T-helper 1 cell treated with Interleukin-12 subunit alpha and Interleukin-12 subunit beta and Interleukin-4 antibody, amounts not matched to agents 30 μg/mL and 1 μg/mL, for 36 hours (primary cell): ENCODE data around the gene NBPF1.
"Not testable (repeated sequence)": the region's sequence is repeated elsewhere in the genome, so short reads cannot be mapped to it uniquely, and the experiment has no call there.

Experiments
- H3K27ac Mint-ChIP-seq: one replicate; pipeline ENCODE4 v1.8.0; 2021; ENCODE audit warnings: mild to moderate bottlenecking, mixed read lengths
- H3K27me3 Mint-ChIP-seq: one replicate; pipeline ENCODE4 v1.8.0; 2021; ENCODE audit warnings: low read depth, mixed read lengths
- H3K36me3 Mint-ChIP-seq: one replicate; pipeline ENCODE4 v1.8.0; 2021; ENCODE audit warnings: low read depth, mixed read lengths
- H3K4me1 Mint-ChIP-seq: one replicate; pipeline ENCODE4 v1.8.0; 2021; ENCODE audit warnings: low read depth, mixed read lengths
- H3K4me3 Mint-ChIP-seq: one replicate; pipeline ENCODE4 v1.8.0; 2021; ENCODE audit warnings: mild to moderate bottlenecking, moderate library complexity, mixed read lengths
- H3K9me3 Mint-ChIP-seq: one replicate; pipeline ENCODE4 v1.8.0; 2021; ENCODE audit warnings: mixed read lengths

NBPF1 gene

DNA sequence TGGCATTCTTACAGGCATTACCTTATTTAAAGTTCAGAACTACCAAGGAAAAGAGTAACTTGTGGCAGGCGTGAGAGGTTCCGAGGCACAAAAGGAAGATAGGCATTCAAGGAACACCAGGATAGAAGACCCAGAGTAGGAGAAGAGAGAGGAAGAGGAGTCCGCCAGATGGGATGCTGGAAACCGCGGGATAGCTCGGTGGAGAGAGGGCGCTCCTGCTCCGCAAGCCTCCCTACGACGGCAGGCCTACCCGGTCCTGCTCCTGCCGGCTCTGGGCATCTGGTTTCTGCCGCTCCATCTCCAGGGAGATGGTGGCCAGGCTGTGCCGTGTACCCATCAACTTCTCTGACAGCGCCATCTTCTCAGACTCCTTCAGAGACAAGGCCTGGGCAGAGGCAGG lies 5.4 kb upstream of the NBPF1 start:
- Mint-ChIP-seq H3K4me3 (no peak overlapping the region), H3K36me3 (no peaks in the 10 kb centered on the region), H3K27ac (no peak overlapping the region), H3K27me3 (no peaks in the 10 kb centered on the region), H3K9me3 (no peaks in the 10 kb centered on the region), H3K4me1 (no peaks in the 10 kb centered on the region)

DNA sequence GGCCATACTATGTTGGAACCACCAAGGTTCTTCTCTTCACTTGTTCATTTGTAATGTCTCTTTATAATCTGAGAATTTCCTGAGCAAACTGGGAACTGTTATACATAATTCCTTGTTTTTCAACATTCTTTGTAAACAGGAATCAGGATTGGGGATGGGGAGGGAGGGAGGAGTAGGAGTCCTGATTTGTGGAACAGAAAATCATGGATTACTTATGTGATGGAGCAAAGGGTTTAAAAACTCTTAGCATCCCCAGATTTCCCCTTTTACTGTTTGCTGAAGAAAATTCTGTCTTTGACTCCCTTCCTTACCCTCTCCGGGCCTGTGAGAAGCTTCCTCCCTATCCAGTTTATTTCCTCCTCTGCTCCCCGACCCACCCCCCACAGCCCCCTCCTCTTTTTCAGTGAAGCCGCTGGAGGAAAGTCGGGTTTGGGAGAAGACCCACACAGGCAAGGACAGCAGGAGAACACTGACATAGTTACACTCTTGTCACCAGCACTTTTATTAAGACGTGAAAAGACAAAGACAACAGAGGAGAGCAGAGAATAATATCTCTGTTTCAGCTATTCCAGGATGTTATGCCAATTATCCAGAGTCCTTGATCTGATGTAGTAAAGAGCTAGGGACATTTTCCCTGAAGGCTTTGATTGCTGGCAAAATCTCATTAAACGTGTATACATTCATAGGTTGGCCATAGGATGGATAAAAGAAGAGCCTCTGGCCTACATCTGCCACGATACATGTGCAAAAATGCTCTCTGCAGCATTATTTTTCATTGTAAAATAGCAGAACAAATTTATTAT lies 4.6 kb upstream of the NBPF1 start:
- Mint-ChIP-seq H3K27ac (no peak overlapping the region), H3K36me3 (no peaks in the 10 kb centered on the region), H3K4me3 (no peak overlapping the region), H3K4me1 (no peaks in the 10 kb centered on the region), H3K27me3 (no peaks in the 10 kb centered on the region), H3K9me3 (no peaks in the 10 kb centered on the region)

DNA sequence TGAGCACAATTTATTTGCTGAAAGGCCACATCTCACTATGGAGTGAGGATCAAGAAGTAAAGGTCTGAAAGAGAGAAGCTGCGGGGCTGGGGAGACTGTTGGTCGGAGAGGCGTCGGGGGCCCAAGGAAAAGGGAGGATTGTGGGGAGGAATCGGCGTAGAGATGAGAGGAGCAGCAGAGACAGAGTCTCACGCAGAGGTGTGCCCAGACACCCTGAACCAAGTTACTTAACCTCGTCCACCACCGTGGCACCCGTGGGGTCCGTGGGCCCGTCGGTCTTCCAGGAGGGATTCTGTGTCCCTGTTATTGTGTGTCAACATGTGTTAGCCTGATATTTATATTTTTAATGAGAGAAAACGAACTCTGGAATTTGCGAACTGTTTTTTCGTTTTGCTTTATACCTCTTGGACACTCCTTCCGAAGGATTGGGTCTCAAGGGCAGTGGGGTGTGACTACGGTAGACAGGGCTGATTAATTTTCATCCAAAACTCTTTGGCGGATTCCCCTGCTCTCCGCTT lies 3.8 kb upstream of the NBPF1 start:
- no peaks in the 10 kb centered on the region for H3K4me1 Mint-ChIP-seq
- H3K27me3 Mint-ChIP-seq, result no peaks in the 10 kb centered on the region
- no peak overlapping the region for H3K27ac Mint-ChIP-seq
- no peaks in the 10 kb centered on the region for H3K36me3 Mint-ChIP-seq
- no peaks in the 10 kb centered on the region for H3K9me3 Mint-ChIP-seq
- H3K4me3 Mint-ChIP-seq, result no peak overlapping the region

- Mint-ChIP-seq H3K4me3 (no peak overlapping the region), H3K36me3 (no peaks in the 10 kb centered on the region), H3K9me3 (no peaks in the 10 kb centered on the region), H3K27ac (no peak overlapping the region), H3K4me1 (no peaks in the 10 kb centered on the region), H3K27me3 (no peaks in the 10 kb centered on the region)
Measured at GRCh38 chr1:16615253-16616252, 2.2 kb upstream of the NBPF1 start.

DNA sequence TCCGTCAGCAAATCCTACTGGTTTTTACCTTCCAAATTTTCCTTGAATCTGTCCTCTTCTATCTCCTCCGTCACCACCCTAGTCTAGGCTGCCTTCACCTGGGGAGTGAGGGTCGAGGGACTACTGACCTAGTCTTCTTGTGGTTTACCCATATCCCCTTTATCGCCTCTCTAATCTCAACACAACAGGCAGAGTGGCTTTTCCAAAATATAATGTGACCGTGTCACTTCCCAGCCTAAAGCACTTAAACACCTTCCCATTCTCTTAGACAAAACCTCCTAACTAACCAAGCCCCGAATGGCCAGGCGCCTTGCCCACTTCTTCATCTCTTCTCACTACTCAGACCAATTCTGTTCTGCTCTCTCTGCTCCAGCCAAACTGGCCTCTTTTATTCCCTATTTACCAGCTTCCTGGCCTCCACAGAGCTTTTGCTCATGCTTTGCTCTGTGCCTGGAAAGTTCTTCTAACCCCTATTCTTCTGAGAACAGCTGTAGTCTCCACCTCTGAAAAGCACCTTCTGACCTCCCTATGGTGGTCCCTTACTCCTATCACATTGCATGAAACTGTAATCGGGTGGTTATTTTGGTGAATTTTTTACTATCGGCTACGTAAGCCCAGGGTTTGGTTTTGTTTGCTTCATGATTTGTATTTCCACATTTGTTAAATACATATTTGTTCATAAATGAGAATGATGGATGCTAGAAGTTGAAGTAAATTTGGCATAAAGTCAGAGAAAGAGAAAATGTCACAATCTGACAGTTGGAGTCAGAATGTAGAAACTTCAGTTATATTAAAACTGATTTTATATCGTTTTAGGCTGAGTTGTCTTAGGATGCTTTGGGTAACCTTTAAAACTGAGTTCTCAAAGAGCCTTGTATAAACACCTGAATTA lies 1.2 kb upstream of the NBPF1 start:
- Mint-ChIP-seq H3K4me1 (no peaks in the 10 kb centered on the region), H3K4me3 (no peak overlapping the region), H3K9me3 (no peaks in the 10 kb centered on the region), H3K27ac (no peak overlapping the region), H3K36me3 (no peaks in the 10 kb centered on the region), H3K27me3 (no peaks in the 10 kb centered on the region)

DNA sequence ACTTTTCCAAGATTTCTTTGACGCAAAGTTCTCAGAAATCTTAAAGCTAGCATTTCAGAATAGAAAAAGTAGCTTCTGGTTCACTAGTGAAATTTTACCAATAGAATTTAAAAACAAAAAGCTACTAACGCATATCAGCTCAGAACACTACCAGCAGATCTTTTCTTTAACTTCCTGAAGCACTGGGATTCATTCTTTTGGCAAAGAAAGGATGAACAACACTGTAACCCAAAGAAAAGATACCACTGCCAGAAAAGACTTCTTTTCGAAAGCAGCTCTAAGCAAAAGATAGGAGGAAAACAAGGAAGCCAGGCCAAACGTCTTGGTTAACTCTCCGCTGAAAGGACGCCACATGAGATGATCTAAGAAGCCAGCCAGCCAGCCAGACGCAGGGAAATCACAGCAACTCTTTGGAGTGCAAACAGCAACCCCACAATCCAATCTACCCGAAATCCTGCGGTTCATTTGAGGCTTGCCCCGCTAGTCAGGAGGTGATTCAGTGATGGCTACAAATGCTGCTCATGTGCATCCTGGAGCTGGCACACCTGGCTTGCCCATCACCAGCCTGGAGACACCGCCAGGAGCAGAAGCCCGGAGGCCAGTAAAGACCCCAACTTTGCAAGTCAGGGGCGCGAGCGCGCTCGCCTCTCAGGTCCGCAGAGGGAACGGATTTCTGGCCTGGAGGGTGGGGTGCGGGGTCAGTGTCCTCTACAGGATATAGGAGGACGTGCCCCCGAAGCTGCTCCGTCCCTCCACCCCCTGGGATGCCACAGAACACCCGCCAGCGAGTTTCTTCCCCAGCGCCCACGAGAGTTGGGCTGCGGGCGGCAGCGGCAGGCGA lies 812 bp downstream of the NBPF1 start:
- Mint-ChIP-seq H3K36me3 (no peaks in the 10 kb centered on the region), H3K9me3 (no peaks in the 10 kb centered on the region), H3K27me3 (no peaks in the 10 kb centered on the region), H3K4me3 (no peak overlapping the region), H3K27ac (no peak overlapping the region), H3K4me1 (no peaks in the 10 kb centered on the region)

DNA sequence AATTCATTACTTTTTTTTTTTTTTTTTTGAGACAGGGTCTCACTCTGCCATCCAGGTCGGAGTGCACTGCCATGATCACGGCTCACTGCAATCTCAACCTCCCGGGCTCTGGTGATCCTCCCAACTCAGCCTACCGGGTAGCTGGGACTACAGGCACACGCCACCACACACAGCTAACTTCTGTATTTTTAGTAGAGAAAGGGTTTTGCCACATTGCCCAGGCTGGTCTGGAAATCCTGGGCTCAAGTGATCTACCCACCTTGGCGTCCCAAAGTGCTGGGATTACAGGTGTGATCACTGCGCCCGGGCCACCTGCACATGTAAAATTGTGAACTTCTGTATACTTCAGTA lies 1.4 kb downstream of the NBPF1 start:
- not testable (repeated sequence) for H3K9me3 Mint-ChIP-seq, H3K36me3 Mint-ChIP-seq, H3K4me3 Mint-ChIP-seq, H3K27me3 Mint-ChIP-seq, H3K4me1 Mint-ChIP-seq, H3K27ac Mint-ChIP-seq

DNA sequence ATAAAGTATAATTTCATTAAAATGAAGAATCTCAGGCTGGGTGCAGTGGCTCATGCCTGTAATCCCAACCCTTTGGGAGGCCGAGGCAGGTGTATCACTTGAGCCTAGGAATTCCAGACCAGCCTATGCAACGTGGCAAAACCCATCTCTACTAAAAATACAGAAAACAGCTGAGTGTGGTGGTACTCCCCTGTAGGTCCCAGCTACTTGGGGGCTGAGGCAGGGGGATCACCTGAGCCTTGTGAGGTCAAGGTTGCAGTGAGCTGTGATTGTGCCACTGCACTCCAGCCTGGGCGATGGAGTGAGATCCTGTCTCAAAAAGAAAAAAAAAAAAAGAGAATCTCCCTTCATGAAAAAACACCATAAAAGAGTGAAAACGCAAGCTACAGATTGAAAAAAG lies 2.2 kb downstream of the NBPF1 start:
- H3K9me3 Mint-ChIP-seq, result not testable (repeated sequence)

DNA sequence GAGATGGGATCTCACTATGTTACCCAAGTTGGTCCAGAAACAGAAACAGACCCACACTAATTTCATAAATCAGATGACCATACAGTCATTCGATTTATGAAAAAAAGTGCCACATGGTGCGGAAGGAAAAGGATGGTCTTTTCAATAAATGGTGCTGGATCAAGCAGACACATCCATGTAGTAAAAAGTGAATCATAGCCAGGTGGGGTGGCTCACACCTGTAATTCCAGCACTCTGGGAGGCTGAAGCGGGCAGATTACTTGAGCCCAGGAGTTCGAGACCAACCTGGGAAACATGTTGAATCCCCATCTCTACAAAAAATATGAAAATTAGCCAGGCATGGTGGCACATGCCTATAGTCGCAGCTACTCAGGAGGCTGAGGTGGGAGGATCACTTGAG lies 2.8 kb downstream of the NBPF1 start:
- not testable (repeated sequence) for H3K36me3 Mint-ChIP-seq, H3K4me1 Mint-ChIP-seq, H3K27me3 Mint-ChIP-seq, H3K27ac Mint-ChIP-seq, H3K4me3 Mint-ChIP-seq, H3K9me3 Mint-ChIP-seq

More for the DNA sequence above, 2.2 kb downstream of the NBPF1 start:
- H3K4me1 Mint-ChIP-seq, H3K27me3 Mint-ChIP-seq, H3K27ac Mint-ChIP-seq, H3K36me3 Mint-ChIP-seq, H3K4me3 Mint-ChIP-seq: not testable (repeated sequence)

DNA sequence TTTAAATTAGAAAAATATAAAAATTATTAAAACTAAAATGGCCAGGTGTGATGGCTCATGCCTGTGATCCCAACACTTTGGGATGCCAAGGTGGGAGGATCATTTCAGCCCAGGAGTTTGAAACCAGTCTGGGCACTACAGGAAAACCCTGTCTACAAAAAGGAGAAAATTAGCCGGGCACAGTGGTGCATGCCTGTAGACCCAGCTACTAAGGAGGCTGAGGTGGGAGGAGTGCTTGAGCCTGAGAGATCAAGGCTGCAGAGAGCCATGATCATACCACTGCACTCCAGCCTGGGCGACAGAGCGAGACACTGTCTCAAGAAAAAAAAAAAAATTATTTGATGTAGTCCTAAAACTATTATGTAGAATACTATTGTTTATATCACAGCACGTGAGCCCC lies 3.6 kb downstream of the NBPF1 start:
- H3K4me1 Mint-ChIP-seq, H3K4me3 Mint-ChIP-seq, H3K27me3 Mint-ChIP-seq, H3K27ac Mint-ChIP-seq, H3K36me3 Mint-ChIP-seq, H3K9me3 Mint-ChIP-seq: not testable (repeated sequence)

DNA sequence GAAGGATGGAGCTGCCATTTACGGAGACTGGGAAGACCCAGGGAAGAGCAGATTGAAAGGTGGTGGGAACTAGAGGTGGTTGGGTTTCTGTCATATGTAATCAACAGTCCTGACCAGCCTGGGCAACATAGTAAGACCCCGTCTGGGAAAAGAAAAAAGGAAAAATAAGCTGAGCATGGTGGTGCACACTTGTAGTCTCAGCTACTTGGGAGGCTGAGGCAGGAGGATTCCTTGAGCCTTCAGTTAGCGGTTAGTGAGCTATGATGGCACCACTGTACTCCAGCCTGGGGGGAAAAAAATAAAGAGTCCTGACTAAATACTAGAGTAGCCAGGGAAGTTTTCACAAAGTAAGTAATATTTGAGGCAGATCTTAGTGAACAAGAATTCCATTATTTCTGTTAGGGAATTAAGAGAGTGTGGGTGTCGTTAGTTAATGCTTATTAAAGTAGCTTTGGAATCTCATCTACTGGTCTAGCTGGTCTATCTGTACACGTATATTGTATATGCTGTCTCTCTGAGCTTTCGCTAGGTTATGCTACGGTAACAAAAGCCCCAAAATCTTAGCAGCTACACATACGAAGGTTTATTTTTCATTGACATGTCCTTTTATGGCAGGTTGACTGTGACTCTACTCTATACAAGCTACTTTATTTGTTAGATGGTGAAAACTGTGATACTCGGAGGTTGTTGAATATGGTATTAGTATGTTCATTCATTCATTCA lies 4.4 kb downstream of the NBPF1 start:
- Mint-ChIP-seq H3K36me3 (no peaks in the 10 kb centered on the region), H3K4me1 (no peaks in the 10 kb centered on the region), H3K9me3 (no peaks in the 10 kb centered on the region), H3K27ac (no peak overlapping the region), H3K27me3 (no peaks in the 10 kb centered on the region), H3K4me3 (no peak overlapping the region)

DNA sequence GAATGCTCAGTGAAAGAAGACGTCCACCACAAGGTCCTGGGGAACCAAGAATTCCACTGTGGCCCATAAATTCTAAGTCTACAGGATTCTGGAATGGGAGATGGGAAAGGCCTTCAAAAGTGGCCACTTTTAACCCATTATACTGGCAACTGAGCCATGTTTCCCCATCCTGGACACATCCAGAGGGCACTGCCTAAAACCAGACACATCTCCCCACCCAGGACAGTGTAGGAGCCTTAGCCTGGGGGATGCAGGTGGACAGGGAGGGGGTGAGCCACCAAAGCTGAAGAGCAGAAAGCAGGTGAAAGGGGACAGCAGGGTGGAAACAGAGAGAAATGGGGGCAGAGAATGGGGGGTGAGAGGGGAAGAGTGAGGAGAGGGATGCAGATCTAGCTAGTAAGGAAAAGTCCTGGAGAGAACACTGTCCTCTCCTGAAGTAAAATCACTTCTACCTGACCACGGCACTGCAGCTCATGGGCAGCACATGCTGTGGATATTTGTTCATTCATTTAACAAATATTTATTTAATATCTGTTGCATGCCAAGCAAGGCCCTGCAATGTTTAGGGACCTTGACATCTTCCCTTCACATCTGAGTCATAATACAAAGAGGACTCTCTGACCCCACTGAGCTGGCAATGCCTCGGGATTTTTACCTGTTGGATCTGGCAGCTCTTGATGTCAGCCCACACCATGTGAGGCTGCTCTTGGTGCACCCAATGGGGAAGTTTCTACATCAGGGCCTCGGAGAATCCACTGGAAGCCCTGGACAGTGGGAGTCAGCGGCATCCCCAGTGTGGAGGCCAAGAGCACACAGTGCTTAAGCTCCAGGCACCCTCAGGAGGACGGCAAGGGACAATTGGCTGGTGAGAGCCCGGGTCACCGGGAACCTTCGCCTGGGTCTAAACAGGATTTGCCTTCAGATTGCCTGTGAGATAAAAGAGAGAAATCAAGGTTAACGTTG lies 5.2 kb downstream of the NBPF1 start:
- not testable (repeated sequence) for H3K4me3 Mint-ChIP-seq, H3K36me3 Mint-ChIP-seq, H3K27ac Mint-ChIP-seq, H3K4me1 Mint-ChIP-seq, H3K27me3 Mint-ChIP-seq, H3K9me3 Mint-ChIP-seq
